Esophagus squamous epithelium (tissue), 4 donors: ENCODE results near the gene STUB1.

Experiments
- CTCF ChIP-seq, 6 experiments: fragments of 450-650 bp in 4 of 6; fragments of 200-600 bp in 2 of 6; sonication (generic) in 2 of 6; IDR thresholded peaks; one replicate each; pipeline ENCODE4 v1.5.1; 2016 to 2019; ENCODE audit warnings: antibody characterized with exemption in 6 of 6, mild to moderate bottlenecking in 4 of 6, moderate library complexity in 4 of 6
- POLR2A ChIP-seq, 4 donors: fragments of 450-650 bp; IDR thresholded peaks; one replicate each; pipeline ENCODE4 v1.6.1; 2017; ENCODE audit warnings: antibody characterized with exemption in 4 of 4, mild to moderate bottlenecking in 4 of 4, moderate library complexity in 3 of 4

- TF ChIP-seq CTCF (IDR thresholded peaks at IDR 0.05) (no peak), POLR2A (IDR thresholded peaks at IDR 0.05) (no peak)
Measured at GRCh38 chr16:721765-722540, 41.7 kb downstream of the STUB1 start.
